CD8-positive, alpha-beta memory T cell (primary cell): Measurements from ENCODE around the gene PIGH. TPM values are rescaled to one million over a fixed set of nuclear protein-coding genes. Genes with fewer than 3 reads are reported as not detected.

Experiments used
- CTCF ChIA-PET: fragments of 350-600 bp; sonication (Branson Sonifier 250); formaldehyde crosslinking; loops from one replicate; lab custom pipeline; 2021; ENCODE audit warnings: antibody characterized with exemption; lab: Charles Lee
- POLR2A ChIA-PET: fragments of 350-600 bp; sonication (Branson Sonifier 250); formaldehyde crosslinking; loops from one replicate; lab custom pipeline; 2021; ENCODE audit warnings: antibody characterized with exemption; lab: Charles Lee
- DNase-seq, 5 donors: peaks; one replicate each; pipeline versions ENCODE4 v3.0.0 to v3.0.0-alpha.2; 2020 to 2022; ENCODE audit warnings: mixed read lengths in 1 of 5
- H3K27ac ChIP-seq: one replicate; pipeline ENCODE4 v1.7.0; 2013; ENCODE audit warnings: low read depth, mild to moderate bottlenecking, low read length, moderate library complexity
- H3K27me3 ChIP-seq: 2 replicates; pipeline ENCODE4 v1.7.0; 2013; ENCODE audit warnings: low read length, mild to moderate bottlenecking; ENCODE audit not compliant: insufficient read depth, poor library complexity, severe bottlenecking
- H3K36me3 ChIP-seq: 2 replicates; pipeline ENCODE4 v1.7.0; 2013; ENCODE audit warnings: mild to moderate bottlenecking, low read length, moderate library complexity; ENCODE audit not compliant: insufficient read depth
- H3K4me1 ChIP-seq: 2 replicates; pipeline ENCODE4 v1.7.0; 2013; ENCODE audit warnings: mild to moderate bottlenecking, low read length, moderate library complexity; ENCODE audit not compliant: insufficient read depth
- H3K4me3 ChIP-seq: 2 replicates; pipeline ENCODE4 v1.7.0; 2013; ENCODE audit warnings: mild to moderate bottlenecking, low read length
- H3K9me3 ChIP-seq: 2 replicates; pipeline ENCODE4 v1.7.0; 2013; ENCODE audit warnings: mild to moderate bottlenecking, low read length
- H3K27ac Mint-ChIP-seq, 8 donors: one replicate each; pipeline ENCODE4 v1.8.0; 2020 to 2021; ENCODE audit warnings: mixed read lengths in 8 of 8, mild to moderate bottlenecking in 6 of 8, inconsistent platforms in 3 of 8, moderate library complexity in 3 of 8
- H3K27me3 Mint-ChIP-seq, 2 donors: one replicate each; pipeline ENCODE4 v1.8.0; 2020 to 2021; ENCODE audit warnings: mixed read lengths in 2 of 2, mild to moderate bottlenecking in 1 of 2, moderate library complexity in 1 of 2
- H3K36me3 Mint-ChIP-seq, 3 donors: one replicate each; pipeline ENCODE4 v1.8.0; 2020 to 2021; ENCODE audit warnings: mixed read lengths in 3 of 3, inconsistent platforms in 1 of 3, mild to moderate bottlenecking in 1 of 3
- H3K4me1 Mint-ChIP-seq, 3 donors: one replicate each; pipeline ENCODE4 v1.8.0; 2020 to 2021; ENCODE audit warnings: mixed read lengths in 3 of 3, inconsistent platforms in 1 of 3, mild to moderate bottlenecking in 1 of 3
- H3K4me3 Mint-ChIP-seq, 7 donors: one replicate each; pipeline ENCODE4 v1.8.0; 2020 to 2021; ENCODE audit warnings: mixed read lengths in 7 of 7, mild to moderate bottlenecking in 6 of 7, moderate library complexity in 4 of 7, inconsistent platforms in 2 of 7
- H3K9me3 Mint-ChIP-seq, 5 donors: one replicate each; pipeline ENCODE4 v1.8.0; 2020 to 2022; ENCODE audit warnings: mixed read lengths in 5 of 5, mild to moderate bottlenecking in 3 of 5, moderate library complexity in 2 of 5, inconsistent platforms in 1 of 5
- polyA plus RNA-seq: library from polyadenylated mRNA; unstranded; fragments of 300-500 nt; fragmentation: Illumina TruSeq; gene quantifications from one replicate; pipeline ENCODE4 v1.2.3, GENCODE V29; 2021
- total RNA-seq, 2 experiments: library from RNA; stranded (reverse); gene quantifications; one replicate each; pipeline ENCODE4 v1.2.3, GENCODE V29; 2021

The PIGH gene
- total and polyA plus RNA-seq, 3 experiments from 2014 or later: 24.2 to 39.3 (median 26.1) TPM

GRCh38 chr14:67577181-67577808 lies 22.8 kb downstream of the PIGH start:
- Mint-ChIP-seq H3K27ac (no peak overlapping the region), H3K27me3 (peaks cover 0 to 4% of the 10 kb centered on the region in 2 donors), H3K4me3 (no peak overlapping the region), H3K36me3 (no peaks in the 10 kb centered on the region), H3K9me3 (no peaks in the 10 kb centered on the region), H3K4me1 (no peaks in the 10 kb centered on the region)
- H3K36me3 ChIP-seq: no peaks in the 10 kb centered on the region
- H3K27ac ChIP-seq: no peak overlapping the region
- no peak overlapping the region for H3K4me3 ChIP-seq
- no peaks in the 10 kb centered on the region for H3K9me3 ChIP-seq
- ChIA-PET POLR2A (no interaction called here), CTCF (interaction anchor here (1.5 to 1.9 kb wide), 2 partner anchors 149 to 151 kb away, joined by 6 to 14 read pairs; no protein-coding TSS in a partner anchor)
- no peaks in the 10 kb centered on the region for H3K4me1 ChIP-seq
- no peak for DNase-seq
- H3K27me3 ChIP-seq: no peaks in the 10 kb centered on the region

GRCh38 chr14:67576216-67576955 lies 23.7 kb downstream of the PIGH start:
- Histone ChIP-seq H3K27me3 (no peaks in the 10 kb centered on the region), H3K4me1 (no peaks in the 10 kb centered on the region), H3K27ac (no peak overlapping the region), H3K4me3 (no peak overlapping the region), H3K36me3 (no peaks in the 10 kb centered on the region), H3K9me3 (no peaks in the 10 kb centered on the region)
- Mint-ChIP-seq H3K4me3 (no peak overlapping the region), H3K27me3 (peaks cover 1 to 5% of the 10 kb centered on the region in 2 donors), H3K27ac (peak overlapping the region in 2 of 8 donors; percentile 26 to 70), H3K36me3 (no peaks in the 10 kb centered on the region), H3K9me3 (no peaks in the 10 kb centered on the region), H3K4me1 (no peaks in the 10 kb centered on the region)
- POLR2A ChIA-PET: no interaction called here
- CTCF ChIA-PET: interaction anchor here (1.0 to 1.9 kb wide), 3 partner anchors 50 to 150 kb away, joined by 3 to 14 read pairs (median 5); no protein-coding TSS in a partner anchor
- no peak for DNase-seq

GRCh38 chr14:67575684-67576083 lies 24.4 kb downstream of the PIGH start:
- Histone ChIP-seq H3K36me3 (no peaks in the 10 kb centered on the region), H3K27ac (no peak overlapping the region), H3K27me3 (no peaks in the 10 kb centered on the region), H3K4me1 (no peaks in the 10 kb centered on the region), H3K9me3 (no peaks in the 10 kb centered on the region), H3K4me3 (no peak overlapping the region)
- Mint-ChIP-seq H3K27ac (peak overlapping the region in 1 of 8 donors; percentile 36), H3K36me3 (no peaks in the 10 kb centered on the region), H3K9me3 (no peaks in the 10 kb centered on the region), H3K4me3 (peak overlapping the region in 1 of 7 donors; percentile 66), H3K4me1 (no peaks in the 10 kb centered on the region), H3K27me3 (peaks cover 5 to 7% of the 10 kb centered on the region in 2 donors)
- no peak for DNase-seq
- ChIA-PET CTCF (interaction anchor here (1.0 to 1.9 kb wide), 3 partner anchors 49 to 149 kb away, joined by 3 to 14 read pairs (median 5); no protein-coding TSS in a partner anchor), POLR2A (no interaction called here)

GRCh38 chr14:67574806-67575205 lies 25.3 kb downstream of the PIGH start:
- no peaks in the 10 kb centered on the region for H3K4me1 Mint-ChIP-seq

GRCh38 chr14:67574156-67574555 lies 25.9 kb downstream of the PIGH start:
- H3K36me3 Mint-ChIP-seq: no peaks in the 10 kb centered on the region
- Histone ChIP-seq H3K36me3 (no peaks in the 10 kb centered on the region), H3K9me3 (no peaks in the 10 kb centered on the region), H3K27ac (no peak overlapping the region), H3K27me3 (no peaks in the 10 kb centered on the region), H3K4me1 (no peaks in the 10 kb centered on the region), H3K4me3 (no peak overlapping the region)
- peaks cover 5 to 9% of the 10 kb centered on the region in 2 donors for H3K27me3 Mint-ChIP-seq
- POLR2A ChIA-PET: no interaction called here
- no peak for DNase-seq
- CTCF ChIA-PET: interaction anchor here (5.1 to 12.8 kb wide), 2 partner anchors 47 to 147 kb away, joined by 38 to 263 read pairs; no protein-coding TSS in a partner anchor
- H3K4me1 Mint-ChIP-seq: no peaks in the 10 kb centered on the region
- H3K9me3 Mint-ChIP-seq: no peaks in the 10 kb centered on the region
- H3K4me3 Mint-ChIP-seq: no peak overlapping the region
- no peak overlapping the region for H3K27ac Mint-ChIP-seq

More at GRCh38 chr14:67574806-67575205, 25.3 kb downstream of the PIGH start:
- no peaks in the 10 kb centered on the region for H3K27me3 ChIP-seq
- no peak overlapping the region for H3K4me3 Mint-ChIP-seq
- no peaks in the 10 kb centered on the region for H3K36me3 Mint-ChIP-seq
- H3K27ac Mint-ChIP-seq: no peak overlapping the region
- H3K9me3 ChIP-seq: no peaks in the 10 kb centered on the region
- H3K4me3 ChIP-seq: no peak overlapping the region
- H3K36me3 ChIP-seq: no peaks in the 10 kb centered on the region
- no peaks in the 10 kb centered on the region for H3K9me3 Mint-ChIP-seq
- ChIA-PET CTCF (interaction anchor here (5.1 kb wide), 1 partner anchor 47 kb away, joined by 38 read pairs; no protein-coding TSS in a partner anchor), POLR2A (no interaction called here)
- H3K4me1 ChIP-seq: no peaks in the 10 kb centered on the region
- DNase-seq: no peak
- H3K27me3 Mint-ChIP-seq: peaks cover 5 to 9% of the 10 kb centered on the region in 2 donors
- H3K27ac ChIP-seq: no peak overlapping the region

DNA sequence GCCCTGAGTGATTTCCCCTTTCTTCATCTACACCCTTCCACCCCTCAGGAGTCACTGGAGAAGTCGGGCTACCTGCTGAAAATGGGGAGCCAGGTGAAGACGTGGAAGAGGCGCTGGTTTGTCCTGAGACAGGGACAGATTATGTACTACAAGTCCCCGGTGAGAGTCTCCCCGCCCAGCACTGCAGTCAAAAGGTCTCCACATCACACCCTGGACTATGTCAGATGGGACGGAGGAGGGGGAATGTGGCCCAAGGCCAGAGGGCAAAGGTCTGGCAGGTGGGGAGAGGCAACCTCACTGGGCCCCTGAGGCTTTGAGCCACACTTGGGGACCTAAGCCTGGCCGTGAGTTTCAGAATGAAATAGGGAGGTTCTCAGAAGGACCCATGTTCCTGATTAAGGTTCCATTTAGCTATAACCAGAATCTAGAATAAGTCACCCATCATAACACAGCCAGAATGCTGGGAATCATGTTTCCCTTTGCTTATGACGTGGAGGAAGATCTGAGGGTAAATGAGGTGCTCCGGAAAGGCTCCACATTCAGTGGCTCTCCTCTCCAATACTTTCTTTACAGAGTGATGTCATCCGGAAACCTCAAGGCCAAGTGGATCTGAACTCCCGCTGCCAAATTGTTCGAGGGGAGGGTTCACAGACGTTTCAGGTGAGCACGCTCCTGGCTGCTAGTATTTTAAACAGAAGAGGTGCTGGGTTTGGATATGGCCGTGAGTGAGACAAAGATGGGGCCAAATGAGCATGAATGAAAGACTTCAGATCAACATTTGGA lies 26.6 kb downstream of the PIGH start:
- POLR2A ChIA-PET: no interaction called here
- Mint-ChIP-seq H3K27ac (no peak overlapping the region), H3K27me3 (peaks cover 5% of the 10 kb centered on the region in 2 donors)

GRCh38 chr14:67572608-67573007 lies 27.5 kb downstream of the PIGH start:
- peaks cover 5% of the 10 kb centered on the region in 2 donors for H3K27me3 Mint-ChIP-seq
- H3K4me1 ChIP-seq: no peaks in the 10 kb centered on the region
- peak overlapping the region in 1 of 8 donors; percentile 36 for H3K27ac Mint-ChIP-seq
- no peaks in the 10 kb centered on the region for H3K36me3 ChIP-seq
- H3K27me3 ChIP-seq: no peaks in the 10 kb centered on the region
- CTCF ChIA-PET: interaction anchor here (0.9 to 12.8 kb wide), 12 partner anchors 8 to 163 kb away, joined by 3 to 263 read pairs (median 8); partner anchors contain the start of gene PIGH
- H3K4me3 Mint-ChIP-seq: no peak overlapping the region
- no peaks in the 10 kb centered on the region for H3K9me3 ChIP-seq
- no peaks in the 10 kb centered on the region for H3K36me3 Mint-ChIP-seq
- H3K4me3 ChIP-seq: no peak overlapping the region
- no peaks in the 10 kb centered on the region for H3K9me3 Mint-ChIP-seq
- H3K4me1 Mint-ChIP-seq: no peaks in the 10 kb centered on the region
- POLR2A ChIA-PET: no interaction called here
- H3K27ac ChIP-seq: no peak overlapping the region
- no peak for DNase-seq

More for the DNA sequence above, 26.6 kb downstream of the PIGH start:
- H3K9me3 Mint-ChIP-seq: no peaks in the 10 kb centered on the region
- Histone ChIP-seq H3K4me1 (no peaks in the 10 kb centered on the region), H3K9me3 (no peaks in the 10 kb centered on the region), H3K27ac (no peak overlapping the region), H3K4me3 (no peak overlapping the region), H3K27me3 (no peaks in the 10 kb centered on the region), H3K36me3 (no peaks in the 10 kb centered on the region)
- no peak for DNase-seq
- H3K4me1 Mint-ChIP-seq: no peaks in the 10 kb centered on the region
- H3K4me3 Mint-ChIP-seq: no peak overlapping the region
- no peaks in the 10 kb centered on the region for H3K36me3 Mint-ChIP-seq
- CTCF ChIA-PET: interaction anchor here (0.9 to 12.8 kb wide), 5 partner anchors 10 to 146 kb away, joined by 3 to 263 read pairs (median 16); no protein-coding TSS in a partner anchor
